Activated naive CD4-positive, alpha-beta T cell treated with anti-CD3 and anti-CD28 coated beads, Interleukin-2, amount 50 U/mL, for 72 hours (primary cell): Measurements from ENCODE around the gene PCIF1. TPM values are rescaled to one million over a fixed set of nuclear protein-coding genes. Genes with fewer than 3 reads are reported as not detected.
"Not testable (repeated sequence)": the region's sequence is repeated elsewhere in the genome, so short reads cannot be mapped to it uniquely, and the experiment has no call there.

Experiments used
- ATAC-seq, 2 donors: fragments of 150-1000 bp; cut with Tn5 transposase; 2 replicates each; pipeline ENCODE4 v1.10.0; 2021; ENCODE audit warnings: mild to moderate bottlenecking in 2 of 2, moderate library complexity in 2 of 2
- DNase-seq, 2 donors: peaks; one replicate each; pipeline ENCODE4 v3.0.0; 2021 to 2022; ENCODE audit warnings: low spot score in 2 of 2
- H3K27ac Mint-ChIP-seq, 2 donors: one replicate each; pipeline ENCODE4 v1.8.0; 2022; ENCODE audit warnings: mild to moderate bottlenecking in 2 of 2, mixed read lengths in 2 of 2
- H3K36me3 Mint-ChIP-seq, 2 donors: one replicate each; pipeline ENCODE4 v1.8.0; 2022; ENCODE audit warnings: mixed read lengths in 2 of 2
- H3K9me3 Mint-ChIP-seq, 2 donors: one replicate each; pipeline ENCODE4 v1.8.0; 2022; ENCODE audit warnings: mixed read lengths in 2 of 2
- total RNA-seq, 2 donors: library from RNA; stranded (reverse); gene quantifications; one replicate each; pipeline ENCODE4 v1.2.3, GENCODE V29; 2022

Gene PCIF1
- total RNA-seq, 2 donors from 2014 or later: 31.8 to 51.0 TPM

GRCh38 chr20:45899046-45899835 is 35.2 kb upstream of the PCIF1 start:
- DNase-seq (no peak), ATAC-seq (peak in 1 of 2 donors; percentile 24)
- Mint-ChIP-seq H3K9me3 (no peaks in the 10 kb centered on the region), H3K27ac (no peak overlapping the region), H3K36me3 (peaks cover 0 to 2% of the 10 kb centered on the region in 2 donors)

- H3K36me3 Mint-ChIP-seq, H3K27ac Mint-ChIP-seq, H3K9me3 Mint-ChIP-seq, ATAC-seq, DNase-seq: not testable (repeated sequence)
Measured at GRCh38 chr20:45901332-45901731, 33.2 kb upstream of the PCIF1 start.

- Mint-ChIP-seq H3K36me3 (no peaks in the 10 kb centered on the region), H3K9me3 (no peaks in the 10 kb centered on the region), H3K27ac (no peak overlapping the region)
- DNase-seq (no peak), ATAC-seq (no peak)
Measured at GRCh38 chr20:45902199-45902701, 32.2 kb upstream of the PCIF1 start.

GRCh38 chr20:45904583-45905504 is 29.6 kb upstream of the PCIF1 start:
- no peaks in the 10 kb centered on the region for H3K36me3 Mint-ChIP-seq
- no peak for DNase-seq
- H3K9me3 Mint-ChIP-seq: no peaks in the 10 kb centered on the region
- ATAC-seq: no peak
- H3K27ac Mint-ChIP-seq: peak overlapping the region in 1 of 2 donors; percentile 7

- DNase-seq (no peak), ATAC-seq (no peak)
- H3K27ac Mint-ChIP-seq: no peak overlapping the region
- no peaks in the 10 kb centered on the region for H3K36me3 Mint-ChIP-seq
- H3K9me3 Mint-ChIP-seq: peaks cover 0 to under 1% of the 10 kb centered on the region in 2 donors
Measured at GRCh38 chr20:45905505-45906079, 28.9 kb upstream of the PCIF1 start.

- Mint-ChIP-seq H3K27ac (no peak overlapping the region), H3K9me3 (peaks cover 0 to 4% of the 10 kb centered on the region in 2 donors), H3K36me3 (no peaks in the 10 kb centered on the region)
- ATAC-seq: no peak
- no peak for DNase-seq
Measured at GRCh38 chr20:45907219-45907948, 27.1 kb upstream of the PCIF1 start.

GRCh38 chr20:45908084-45908483 is 26.4 kb upstream of the PCIF1 start:
- ATAC-seq: no peak
- Mint-ChIP-seq H3K9me3 (peaks cover 0 to 4% of the 10 kb centered on the region in 2 donors), H3K27ac (no peak overlapping the region)

GRCh38 chr20:45909336-45909808 is 25.1 kb upstream of the PCIF1 start:
- no peak for ATAC-seq
- H3K27ac Mint-ChIP-seq: no peak overlapping the region
- no peaks in the 10 kb centered on the region for H3K36me3 Mint-ChIP-seq
- DNase-seq: no peak
- peaks cover 0 to 4% of the 10 kb centered on the region in 2 donors for H3K9me3 Mint-ChIP-seq

More at GRCh38 chr20:45908084-45908483, 26.4 kb upstream of the PCIF1 start:
- DNase-seq: no peak
- no peaks in the 10 kb centered on the region for H3K36me3 Mint-ChIP-seq

GRCh38 chr20:45909817-45910669 is 24.4 kb upstream of the PCIF1 start:
- no peak for ATAC-seq
- DNase-seq: no peak
- Mint-ChIP-seq H3K27ac (peak overlapping the region; percentile 78), H3K9me3 (peaks cover 0 to 4% of the 10 kb centered on the region in 2 donors), H3K36me3 (no peaks in the 10 kb centered on the region)

GRCh38 chr20:45910670-45911485 is 23.6 kb upstream of the PCIF1 start:
- H3K27ac Mint-ChIP-seq: peak overlapping the region; percentile 78
- peak; percentile 92 to 96 for ATAC-seq

GRCh38 chr20:45911486-45912343 is 22.8 kb upstream of the PCIF1 start, which contains the start of gene PLTP:
PLTP (minus strand) TSS chr20:45912155; CDS start chr20:45911452, 703 bp downstream.
- DNase-seq (peak in 1 of 2 donors; percentile 22), ATAC-seq (peak in 1 of 2 donors; percentile 10)
- H3K9me3 Mint-ChIP-seq: peaks cover 0 to 4% of the 10 kb centered on the region in 2 donors
- H3K27ac Mint-ChIP-seq: peak within 1 kb of the TSS in 1 of 2 donors; percentile 78
- H3K36me3 Mint-ChIP-seq: no peaks in the 10 kb centered on the region

More at GRCh38 chr20:45910670-45911485, 23.6 kb upstream of the PCIF1 start:
- Mint-ChIP-seq H3K36me3 (no peaks in the 10 kb centered on the region), H3K9me3 (peaks cover 0 to 4% of the 10 kb centered on the region in 2 donors)
- peak; percentile 91 to 98 for DNase-seq

GRCh38 chr20:45912344-45912682 is 22.2 kb upstream of the PCIF1 start:
- Mint-ChIP-seq H3K36me3 (no peaks in the 10 kb centered on the region), H3K27ac (no peak overlapping the region), H3K9me3 (peaks cover 0 to 4% of the 10 kb centered on the region in 2 donors)
- ATAC-seq (no peak), DNase-seq (no peak)

GRCh38 chr20:45913116-45913515 is 21.4 kb upstream of the PCIF1 start:
- no peak overlapping the region for H3K27ac Mint-ChIP-seq
- peak in 1 of 2 donors; percentile 15 for ATAC-seq
- no peaks in the 10 kb centered on the region for H3K36me3 Mint-ChIP-seq
- DNase-seq: no peak
- H3K9me3 Mint-ChIP-seq: peaks cover 0 to 4% of the 10 kb centered on the region in 2 donors

- ATAC-seq (no peak), DNase-seq (no peak)
Measured at GRCh38 chr20:45917790-45918141, 16.7 kb upstream of the PCIF1 start.

More at GRCh38 chr20:45917790-45918141, 16.7 kb upstream of the PCIF1 start:
- H3K27ac Mint-ChIP-seq: no peak overlapping the region
- H3K36me3 Mint-ChIP-seq: no peaks in the 10 kb centered on the region
- H3K9me3 Mint-ChIP-seq: no peaks in the 10 kb centered on the region
